K562 (cell line): ENCODE measurements around the gene NR1H2. TPM values are rescaled to one million over a fixed set of nuclear protein-coding genes. Genes with fewer than 3 reads are reported as not detected.

Experiments used
- CBX2 ChIP-seq: fragments of 200-600 bp; sonication (generic); IDR thresholded peaks from one replicate; pipeline ENCODE4 v1.6.1; 2012; ENCODE audit warnings: mild to moderate bottlenecking, low read length, inconsistent platforms; ENCODE audit not compliant: insufficient read depth, poor library complexity, severe bottlenecking
- CHD7 ChIP-seq: fragments of 200-600 bp; sonication (generic); IDR thresholded peaks from one replicate; pipeline ENCODE4 v1.6.1; 2012; ENCODE audit warnings: mild to moderate bottlenecking, low read depth, low read length, inconsistent platforms
- E4F1 ChIP-seq: fragments of 250-450 bp; sonication (Bioruptor Pico); IDR thresholded peaks from 2 replicates; pipeline ENCODE4 v1.5.0; 2021; ENCODE audit warnings: mild to moderate bottlenecking, borderline replicate concordance
- JUNB ChIP-seq: fragments of 450-650 bp; formaldehyde crosslinking; conservative IDR thresholded peaks from 2 replicates; pipeline ENCODE4 v1.4.0; 2020; ENCODE audit warnings: mild to moderate bottlenecking
- KAT7 ChIP-seq: sonication (generic); formaldehyde crosslinking; IDR thresholded peaks from 2 replicates; pipeline ENCODE4 v1.8.0; 2022; ENCODE audit warnings: missing genetic modification reagents, mild to moderate bottlenecking, borderline replicate concordance
- OTX1 ChIP-seq: fragments of 450-650 bp; formaldehyde crosslinking; IDR thresholded peaks from 2 replicates; pipeline ENCODE4 v1.4.0; 2022; ENCODE audit warnings: mild to moderate bottlenecking
- TAF1 ChIP-seq: IDR thresholded peaks from 2 replicates; pipeline ENCODE4 v1.6.1; 2011; ENCODE audit warnings: mild to moderate bottlenecking, low read length, moderate library complexity; ENCODE audit not compliant: insufficient read depth, control insufficient read depth, severe bottlenecking; ENCODE audit errors: extremely low read depth
- TBP ChIP-seq: optimal IDR thresholded peaks from 2 replicates; pipeline ENCODE3; 2011; ENCODE audit warnings: low read depth, low read length, improper control_type of control experiment
- ZNF347 ChIP-seq: fragments of 450-650 bp; formaldehyde crosslinking; IDR thresholded peaks from 2 replicates; pipeline ENCODE4 v1.4.0; 2020; ENCODE audit warnings: low read depth, mild to moderate bottlenecking, moderate library complexity
- ZNF586 ChIP-seq: fragments of 450-650 bp; formaldehyde crosslinking; conservative IDR thresholded peaks from 2 replicates; pipeline ENCODE4 v1.4.0; 2020; ENCODE audit warnings: mild to moderate bottlenecking, moderate library complexity
- ZNF766 ChIP-seq: fragments of 200-800 bp; sonication (Bioruptor generic); conservative IDR thresholded peaks from 2 replicates; pipeline ENCODE4 v1.6.1; 2016; ENCODE audit warnings: missing genetic modification characterization, missing compliant biosample characterization
- polyA plus RNA-seq, 8 experiments: library from polyadenylated mRNA; depleted of rRNA in 4 of 8; stranded (reverse) in 5 of 8; unstranded in 3 of 8; fragments of >200 nt; fragmentation: Nextera tagmentation in 2 of 8; fragmentation: Illumina TruSeq in 1 of 8; extraction: Ambion mirVana in 2 of 8; extraction: Trizol in 1 of 8; gene quantifications; 2 replicates each; pipeline versions ENCODE4 v1.2.1 to v1.2.3, GENCODE V29; 2011 to 2014; ENCODE audit warnings: inconsistent platforms in 1 of 8, missing spikeins in 1 of 8
- total RNA-seq, 7 experiments: library from RNA; depleted of rRNA in 6 of 7; stranded (reverse); fragments of >200 nt in 6 of 7; fragmentation: Illumina TruSeq in 2 of 7; extraction: Trizol in 2 of 7; gene quantifications; 2 replicates each; pipeline versions ENCODE4 v1.2.1 to v1.2.3, GENCODE V29; 2011 to 2021; ENCODE audit warnings: low replicate concordance in 1 of 7

The NR1H2 gene
- total and polyA plus RNA-seq, 9 of the 15 experiments (the other 6 are each of a cell fraction or from before 2014, with no cell fraction given): 0.11 to 73.8 (median 24.0) TPM

- TF ChIP-seq CHD7 (no peak), CBX2 (no peak), E4F1 (CRISPR knock-in tag) (no peak), TAF1 (peak; percentile 47), ZNF586 (CRISPR knock-in tag) (no peak), ZNF347 (CRISPR knock-in tag) (no peak), ZNF766 (CRISPR knock-in tag) (no peak), JUNB (CRISPR knock-in tag) (no peak), KAT7 (CRISPR knock-in tag) (no peak; the same call in 1 of the 2 replicates), TBP (peak; percentile 49), OTX1 (CRISPR knock-in tag) (no peak)
These were observed 7.3 kb upstream of the NR1H2 start (continued) for GRCh38 chr19:50368649-50369570.
